Adrenal gland (tissue), 5 donors: ENCODE results near the gene SFXN5.

ENCODE experiments used
- CTCF ChIP-seq, 6 experiments: fragments of 450-650 bp in 4 of 6; fragments of 200-600 bp in 2 of 6; sonication (generic) in 1 of 6; IDR thresholded peaks; 1 replicate in 5 of 6; 2 replicates in 1 of 6; pipeline versions ENCODE4 v1.5.1 to v1.8.0; 2016 to 2021; ENCODE audit warnings: antibody characterized with exemption in 6 of 6, mild to moderate bottlenecking in 2 of 6, moderate library complexity in 1 of 6
- POLR2A ChIP-seq, 2 donors: fragments of 450-650 bp; IDR thresholded peaks; one replicate each; pipeline ENCODE4 v1.6.1; 2017; ENCODE audit warnings: antibody characterized with exemption in 2 of 2, mild to moderate bottlenecking in 2 of 2, moderate library complexity in 1 of 2
- donor health status: DM: no; HTN: no; CAD: no.

DNA sequence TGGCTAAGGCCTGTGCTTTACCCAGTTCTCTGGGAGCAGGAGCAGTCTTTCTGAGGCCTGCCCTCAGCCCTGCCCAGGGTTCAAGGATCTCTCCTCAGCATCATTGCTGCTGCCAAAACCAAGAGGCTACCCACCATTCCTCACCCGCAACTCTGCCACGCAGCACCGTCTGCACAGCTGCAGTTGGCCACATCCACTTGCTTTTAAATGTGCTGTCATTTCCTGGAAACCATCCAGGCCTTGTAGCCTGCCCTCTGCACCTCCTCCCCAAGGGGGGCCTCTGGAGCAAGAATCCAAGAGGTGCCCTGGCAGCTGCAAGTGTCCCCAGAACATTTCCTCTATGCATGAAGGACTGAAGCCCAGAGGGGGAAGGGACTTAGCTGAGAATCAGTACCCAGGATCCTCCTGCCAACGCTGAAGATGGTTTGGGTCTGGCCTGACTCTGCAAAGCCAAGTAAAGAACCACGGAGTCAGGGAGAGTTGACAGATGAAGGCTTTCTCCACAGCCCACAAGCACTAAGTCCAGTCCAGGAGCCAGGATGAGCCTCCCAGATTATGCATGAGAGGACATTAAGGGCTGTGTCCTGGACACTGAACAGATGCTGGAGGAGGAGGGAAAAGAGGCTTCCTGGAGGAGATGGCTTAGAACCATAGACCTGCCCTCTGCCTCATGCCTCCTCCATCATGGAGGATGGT, 139.3 kb downstream of the SFXN5 start:
- TF ChIP-seq CTCF (IDR thresholded peaks at IDR 0.05), result no peak
- TF ChIP-seq POLR2A (IDR thresholded peaks at IDR 0.05), result no peak
